Neuron (in vitro differentiated cells): ENCODE measurements around the gene NF1.
"Not testable (repeated sequence)": the region's sequence is repeated elsewhere in the genome, so short reads cannot be mapped to it uniquely, and the experiment has no call there.

Experiments used
- H2AFZ ChIP-seq: one replicate; pipeline ENCODE4 v1.6.1; 2013; ENCODE audit warnings: low read depth, mild to moderate bottlenecking, inconsistent platforms, low read length, moderate library complexity
- H3K27me3 ChIP-seq: one replicate; pipeline ENCODE4 v1.6.1; 2013; ENCODE audit warnings: low read length; ENCODE audit not compliant: insufficient read depth
- H3K36me3 ChIP-seq: one replicate; pipeline ENCODE4 v1.6.1; 2013; ENCODE audit warnings: low read length; ENCODE audit not compliant: insufficient read depth
- H3K4me1 ChIP-seq: one replicate; pipeline ENCODE4 v1.6.1; 2013; ENCODE audit warnings: low read length; ENCODE audit not compliant: insufficient read depth
- H3K4me3 ChIP-seq: 2 replicates; pipeline ENCODE4 v1.5.1; 2013; ENCODE audit warnings: mild to moderate bottlenecking, low read length, moderate library complexity
- H3K9me3 ChIP-seq: one replicate; pipeline ENCODE4 v1.6.1; 2013; ENCODE audit warnings: low read length

The NF1 gene

DNA sequence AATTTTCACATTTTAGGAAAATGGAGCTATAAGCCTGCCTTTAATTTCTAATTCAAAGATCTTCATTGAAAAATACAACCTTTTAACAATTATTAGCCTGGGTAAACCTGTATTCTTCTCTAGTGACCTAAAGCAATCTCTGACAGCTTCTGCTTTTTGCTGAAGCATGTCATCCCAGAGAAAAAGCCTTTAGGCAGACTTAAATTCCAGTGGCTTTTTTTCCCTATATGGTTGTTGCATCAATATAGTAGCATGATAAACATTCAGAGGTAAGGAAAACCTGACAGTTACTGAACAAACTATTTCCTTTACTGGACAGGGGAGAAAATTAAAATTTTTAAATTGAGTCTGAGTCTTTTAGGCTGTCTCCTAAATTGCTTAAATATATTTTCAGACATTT is 234.4 kb downstream of the NF1 start:
- H3K36me3 ChIP-seq, result peaks cover 39% of the 10 kb centered on the region
- H3K9me3 ChIP-seq, result no peaks in the 10 kb centered on the region
- H3K4me1 ChIP-seq, result no peaks in the 10 kb centered on the region
- no peaks in the 10 kb centered on the region for H3K27me3 ChIP-seq
- no peak overlapping the region for H2AFZ ChIP-seq
- H3K4me3 ChIP-seq, result no peak overlapping the region

DNA sequence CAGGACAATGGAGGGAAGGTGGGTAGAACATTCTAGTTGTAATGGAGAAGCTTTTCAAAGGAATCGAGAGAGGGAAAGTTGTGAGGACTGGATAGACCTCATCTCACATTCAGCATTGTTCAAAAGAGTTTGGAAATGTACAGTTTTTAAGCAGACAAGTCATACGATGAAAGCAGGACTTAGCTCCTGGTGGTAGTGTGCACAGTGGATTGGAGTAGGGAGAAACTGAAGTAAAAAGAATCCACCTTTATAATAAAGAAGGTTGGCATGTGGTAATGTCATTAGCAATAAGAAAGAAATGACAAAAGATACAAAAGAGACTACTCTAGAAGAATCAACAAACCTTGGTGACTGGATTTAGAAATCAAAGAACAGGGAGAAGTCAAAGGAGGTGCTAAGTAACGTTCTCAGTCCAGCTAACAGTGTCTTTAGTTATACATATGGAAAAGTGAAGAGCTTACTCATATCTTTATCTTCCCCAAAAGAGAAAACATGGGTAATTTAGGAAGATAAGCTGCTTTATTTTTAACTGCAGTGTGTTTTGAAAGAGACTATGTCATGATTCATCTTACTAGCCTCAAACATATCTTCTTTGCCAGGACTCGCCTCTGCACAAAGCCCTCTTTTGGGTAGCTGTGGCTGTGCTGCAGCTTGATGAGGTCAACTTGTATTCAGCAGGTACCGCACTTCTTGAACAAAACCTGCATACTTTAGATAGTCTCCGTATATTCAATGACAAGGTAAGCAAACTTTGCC is 245.3 kb downstream of the NF1 start:
- Histone ChIP-seq H3K36me3 (peaks cover 65% of the 10 kb centered on the region), H3K27me3 (no peaks in the 10 kb centered on the region), H3K9me3 (no peaks in the 10 kb centered on the region), H3K4me3 (no peak overlapping the region), H3K4me1 (no peaks in the 10 kb centered on the region), H2AFZ (no peak overlapping the region)

DNA sequence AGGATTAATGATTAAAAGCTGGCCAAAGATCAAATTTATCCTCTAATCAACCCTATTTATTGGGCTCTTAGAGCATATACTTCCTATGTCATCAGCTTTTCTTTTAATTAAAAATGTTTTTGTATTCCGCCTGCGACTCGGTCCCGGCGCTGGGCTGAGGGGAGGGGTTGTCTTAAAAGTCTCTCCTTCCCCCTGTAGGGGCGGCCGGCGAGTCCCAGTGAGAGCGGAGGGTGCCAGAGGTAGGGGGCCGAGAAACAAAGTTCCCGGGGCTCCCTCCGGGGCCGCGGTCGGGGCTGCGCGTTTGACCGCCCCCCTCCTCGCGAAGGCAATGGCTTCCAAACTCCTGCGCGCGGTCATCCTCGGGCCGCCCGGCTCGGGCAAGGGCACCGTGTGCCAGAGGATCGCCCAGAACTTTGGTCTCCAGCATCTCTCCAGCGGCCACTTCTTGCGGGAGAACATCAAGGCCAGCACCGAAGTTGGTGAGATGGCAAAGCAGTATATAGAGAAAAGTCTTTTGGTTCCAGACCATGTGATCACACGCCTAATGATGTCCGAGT is 250.5 kb downstream of the NF1 start:
- H3K4me3 ChIP-seq, H3K27me3 ChIP-seq, H3K4me1 ChIP-seq, H3K9me3 ChIP-seq, H2AFZ ChIP-seq: not testable (repeated sequence)
- peaks cover 48% of the 10 kb centered on the region for H3K36me3 ChIP-seq

DNA sequence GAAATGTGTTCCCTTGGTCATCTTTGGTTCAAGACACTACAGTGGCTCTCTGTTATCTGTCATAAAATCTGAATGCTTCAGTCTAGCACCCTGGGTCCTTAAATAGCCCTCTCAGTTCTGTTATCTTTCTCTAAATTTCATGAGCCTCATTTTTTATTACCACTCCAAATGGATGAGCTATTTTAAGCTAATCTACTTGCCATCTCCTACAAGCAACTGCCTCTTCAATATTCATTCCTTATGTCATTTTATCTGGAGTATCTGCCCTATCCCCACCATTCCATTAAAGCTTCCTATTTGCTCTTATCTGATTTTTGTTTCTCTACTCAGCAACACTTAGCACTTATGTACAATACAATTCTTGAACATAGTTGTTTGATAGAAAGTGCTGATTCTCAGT is 254.7 kb downstream of the NF1 start:
- H3K4me1 ChIP-seq, result no peaks in the 10 kb centered on the region
- H3K4me3 ChIP-seq, result no peak overlapping the region
- H3K36me3 ChIP-seq, result peaks cover 50% of the 10 kb centered on the region
- H3K27me3 ChIP-seq, result no peaks in the 10 kb centered on the region
- no peaks in the 10 kb centered on the region for H3K9me3 ChIP-seq
- H2AFZ ChIP-seq, result no peak overlapping the region

DNA sequence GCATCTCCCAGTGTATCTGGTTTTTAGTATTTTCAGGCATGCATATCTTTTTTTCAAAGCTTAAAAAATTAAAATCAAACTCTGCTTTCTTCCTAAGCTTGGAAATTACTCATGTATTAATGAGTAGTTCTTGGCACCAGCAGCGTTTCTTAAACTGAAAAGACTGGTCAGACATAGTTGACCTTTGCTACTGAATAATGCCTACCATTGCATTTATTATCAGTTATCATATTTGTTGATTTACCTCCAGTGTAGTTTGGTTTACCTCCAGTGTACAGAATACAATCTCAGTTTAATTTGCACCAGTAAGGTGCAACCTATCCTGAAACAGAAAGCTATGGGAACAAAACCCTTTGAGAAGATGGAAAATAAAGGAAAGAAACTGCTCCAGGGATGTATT is 261.2 kb downstream of the NF1 start:
- H2AFZ ChIP-seq, result no peak overlapping the region
- H3K27me3 ChIP-seq, result no peaks in the 10 kb centered on the region
- H3K4me3 ChIP-seq, result no peak overlapping the region
- peaks cover 65% of the 10 kb centered on the region for H3K36me3 ChIP-seq
- no peaks in the 10 kb centered on the region for H3K4me1 ChIP-seq
- H3K9me3 ChIP-seq, result no peaks in the 10 kb centered on the region

DNA sequence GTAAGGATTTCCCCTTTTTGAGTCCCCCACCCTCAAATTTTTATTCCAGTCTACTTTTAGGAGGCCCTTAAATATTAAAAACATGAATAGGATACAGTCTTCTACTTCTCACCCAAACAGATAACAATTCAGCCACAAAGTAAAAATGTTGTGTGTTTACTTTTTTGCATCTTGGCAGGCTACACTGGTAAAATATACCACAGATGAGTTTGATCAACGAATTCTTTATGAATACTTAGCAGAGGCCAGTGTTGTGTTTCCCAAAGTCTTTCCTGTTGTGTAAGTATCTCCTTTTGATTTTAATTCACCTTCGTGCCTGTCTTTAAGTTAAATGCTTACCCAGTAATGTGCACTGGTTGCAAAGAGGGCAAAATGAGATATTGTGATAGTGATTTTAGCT is 262.3 kb downstream of the NF1 start:
- Histone ChIP-seq H3K27me3 (no peaks in the 10 kb centered on the region), H3K4me3 (no peak overlapping the region), H2AFZ (no peak overlapping the region), H3K9me3 (no peaks in the 10 kb centered on the region), H3K36me3 (peaks cover 71% of the 10 kb centered on the region), H3K4me1 (no peaks in the 10 kb centered on the region)

DNA sequence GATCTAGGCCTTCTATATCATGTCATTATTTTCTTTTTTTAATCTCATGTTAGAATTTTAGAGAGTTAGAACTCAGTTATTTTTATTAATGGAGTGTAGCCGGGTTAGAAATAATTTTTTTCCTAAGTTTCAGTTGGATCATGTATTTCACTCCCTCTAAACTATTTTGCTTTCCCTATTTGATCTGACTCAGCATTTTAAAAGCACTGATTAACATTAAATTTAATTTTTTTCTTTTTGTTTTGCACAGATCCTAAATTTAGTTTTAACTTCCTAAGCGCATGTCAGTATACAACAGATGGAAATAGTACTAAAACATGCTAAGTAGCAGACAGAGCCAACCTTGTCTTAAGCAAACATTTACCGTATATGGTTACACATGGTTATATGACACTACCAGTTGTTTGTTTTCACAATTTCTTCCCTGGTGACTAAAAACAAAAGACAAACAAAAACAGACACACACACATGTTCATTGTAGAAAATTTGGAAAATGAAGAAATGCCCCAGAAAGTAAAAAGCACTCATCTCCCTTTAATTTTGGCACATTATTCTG is 263.1 kb downstream of the NF1 start:
- Histone ChIP-seq H3K36me3 (peaks cover 69% of the 10 kb centered on the region), H3K9me3 (no peaks in the 10 kb centered on the region), H3K27me3 (no peaks in the 10 kb centered on the region), H2AFZ (no peak overlapping the region), H3K4me1 (no peaks in the 10 kb centered on the region), H3K4me3 (no peak overlapping the region)

DNA sequence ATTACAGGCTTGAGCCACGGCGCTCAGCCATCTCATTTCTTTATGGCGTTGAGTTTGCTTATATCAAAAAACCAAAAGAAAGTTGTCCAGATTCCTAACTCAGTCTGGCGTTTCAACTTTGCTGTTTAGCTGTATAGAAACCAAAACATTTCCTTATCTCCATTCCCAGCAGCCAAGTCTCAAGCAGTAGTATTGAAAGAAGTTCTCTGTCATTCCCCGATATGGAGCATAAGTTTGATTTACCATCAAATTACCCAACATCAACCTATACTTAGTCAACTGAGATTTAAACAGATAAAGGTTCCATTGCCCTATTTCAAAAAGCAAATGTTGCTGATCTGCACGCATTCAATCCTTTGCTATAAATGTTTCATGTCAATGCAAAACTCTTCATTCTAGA is 269.2 kb downstream of the NF1 start:
- Histone ChIP-seq H2AFZ (no peak overlapping the region), H3K9me3 (no peaks in the 10 kb centered on the region), H3K27me3 (no peaks in the 10 kb centered on the region), H3K4me3 (no peak overlapping the region), H3K4me1 (no peaks in the 10 kb centered on the region), H3K36me3 (peaks cover 57% of the 10 kb centered on the region)

DNA sequence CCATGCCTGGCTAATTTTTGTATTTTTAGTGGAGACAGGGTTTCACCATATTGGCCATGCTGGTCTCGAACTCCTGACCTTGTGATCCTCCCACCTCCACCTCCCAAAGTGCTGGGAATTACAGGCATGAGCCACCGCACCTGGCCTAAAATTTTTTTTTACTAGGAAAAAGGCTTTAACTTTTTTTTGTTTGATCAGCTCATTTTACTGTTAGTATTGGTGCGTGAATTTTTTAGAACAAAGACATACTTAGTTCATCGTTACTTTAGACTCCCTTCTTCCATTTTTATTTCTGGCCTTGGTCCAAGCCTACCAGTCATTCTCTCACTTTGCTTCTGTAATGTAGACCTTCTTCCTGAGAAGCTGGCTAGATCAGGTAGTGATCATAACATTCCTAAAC is 271.3 kb downstream of the NF1 start:
- H3K4me1 ChIP-seq, result no peaks in the 10 kb centered on the region
- H3K9me3 ChIP-seq, result no peaks in the 10 kb centered on the region
- H3K27me3 ChIP-seq, result no peaks in the 10 kb centered on the region
- no peak overlapping the region for H2AFZ ChIP-seq
- H3K4me3 ChIP-seq, result no peak overlapping the region
- H3K36me3 ChIP-seq, result peaks cover 41% of the 10 kb centered on the region

DNA sequence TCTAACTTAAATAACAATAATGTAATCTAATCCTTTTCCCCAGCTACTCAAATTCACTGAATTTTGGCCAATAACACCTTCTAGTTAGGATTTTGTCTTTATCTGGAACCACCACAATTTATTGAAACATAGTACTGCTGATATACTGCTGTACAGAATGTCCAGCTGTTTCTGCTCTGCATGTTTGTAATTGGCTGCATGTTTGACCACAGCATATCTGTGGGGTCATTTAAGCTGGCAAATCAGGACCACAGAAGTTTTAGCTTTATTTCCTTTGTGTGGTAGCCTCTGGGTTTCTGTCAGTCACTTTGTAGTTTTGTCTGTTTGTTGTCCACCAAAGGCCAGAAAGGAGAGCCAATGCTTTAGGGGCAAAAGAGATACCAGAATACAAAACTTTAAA is 274.5 kb downstream of the NF1 start:
- no peak overlapping the region for H3K4me3 ChIP-seq
- H3K36me3 ChIP-seq, result peaks cover 37% of the 10 kb centered on the region
- H3K27me3 ChIP-seq, result no peaks in the 10 kb centered on the region
- no peak overlapping the region for H2AFZ ChIP-seq
- no peaks in the 10 kb centered on the region for H3K9me3 ChIP-seq
- H3K4me1 ChIP-seq, result no peaks in the 10 kb centered on the region

DNA sequence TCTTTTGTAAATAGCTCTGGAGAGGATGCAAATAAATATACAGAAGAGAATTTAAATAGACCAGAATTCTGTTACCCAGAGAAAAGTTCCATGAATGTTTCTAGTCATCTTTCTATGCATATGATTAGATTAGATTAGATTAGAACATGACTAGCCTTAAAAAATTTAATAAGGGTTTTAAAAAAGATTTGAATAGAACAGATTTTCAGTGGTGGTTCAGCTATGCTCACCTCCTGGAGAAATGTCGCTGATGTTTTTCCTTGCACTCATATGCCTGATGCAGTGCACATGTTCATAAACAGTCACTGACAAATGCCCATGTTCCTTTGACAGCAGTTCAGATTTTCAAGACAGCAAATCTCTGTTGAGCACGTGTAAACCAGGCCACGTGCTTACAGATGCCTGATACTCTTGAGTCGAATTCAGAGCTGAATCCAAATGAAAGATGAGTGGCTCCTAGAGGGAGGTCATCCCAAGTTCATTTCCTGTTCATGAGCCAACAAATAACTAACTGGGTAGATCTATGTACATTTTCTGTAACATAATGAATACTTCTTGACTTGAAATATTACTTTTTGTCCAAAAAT is 276.8 kb downstream of the NF1 start:
- H2AFZ ChIP-seq, result no peak overlapping the region
- no peaks in the 10 kb centered on the region for H3K27me3 ChIP-seq
- H3K4me1 ChIP-seq, result no peaks in the 10 kb centered on the region
- no peaks in the 10 kb centered on the region for H3K9me3 ChIP-seq
- peaks cover 42% of the 10 kb centered on the region for H3K36me3 ChIP-seq
- no peak overlapping the region for H3K4me3 ChIP-seq

DNA sequence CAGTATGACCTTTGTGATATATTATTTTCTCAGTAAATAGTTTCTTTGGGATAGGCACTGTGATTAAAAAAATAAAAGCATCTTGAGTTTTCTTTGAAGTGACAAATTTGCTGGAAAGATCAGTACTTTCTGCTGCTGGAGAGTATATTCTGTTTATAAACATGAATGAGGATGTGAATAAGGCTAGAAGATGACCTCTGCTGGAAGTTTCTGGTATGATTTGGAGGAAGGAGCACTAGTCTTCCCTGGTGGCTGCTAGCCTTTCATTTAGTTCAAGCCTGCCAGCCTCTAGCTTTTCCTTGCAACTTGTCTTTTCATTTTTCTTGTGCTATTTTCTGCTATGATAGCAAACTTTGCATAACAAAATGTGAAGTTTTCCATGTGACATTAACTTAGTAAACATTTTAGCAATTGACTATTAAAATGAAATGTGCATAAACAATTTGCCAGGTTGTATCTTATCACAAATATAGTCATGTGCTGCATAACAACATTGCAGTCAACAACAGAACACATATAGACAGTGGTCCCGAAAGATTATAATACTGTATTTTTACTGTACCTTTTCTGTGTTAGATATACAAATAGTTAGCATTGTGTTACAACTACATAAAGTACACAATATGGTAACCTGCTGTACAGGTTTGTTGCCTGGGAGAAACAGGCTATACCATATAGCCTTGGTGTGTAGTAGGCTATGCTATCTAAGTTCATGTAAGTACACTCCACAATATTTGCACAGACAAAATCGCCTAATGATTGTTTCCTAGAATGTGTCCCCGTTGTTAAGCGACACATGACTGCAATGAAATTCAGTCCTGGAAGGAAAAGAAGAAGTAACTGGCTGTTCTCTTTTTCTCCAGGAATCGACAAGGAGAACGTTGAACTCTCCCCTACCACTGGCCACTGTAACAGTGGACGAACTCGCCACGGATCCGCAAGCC is 278.6 kb downstream of the NF1 start:
- Histone ChIP-seq H3K4me3 (no peak overlapping the region), H3K27me3 (no peaks in the 10 kb centered on the region), H3K9me3 (no peaks in the 10 kb centered on the region), H2AFZ (no peak overlapping the region), H3K36me3 (peaks cover 37% of the 10 kb centered on the region), H3K4me1 (peaks cover 1% of the 10 kb centered on the region)

DNA sequence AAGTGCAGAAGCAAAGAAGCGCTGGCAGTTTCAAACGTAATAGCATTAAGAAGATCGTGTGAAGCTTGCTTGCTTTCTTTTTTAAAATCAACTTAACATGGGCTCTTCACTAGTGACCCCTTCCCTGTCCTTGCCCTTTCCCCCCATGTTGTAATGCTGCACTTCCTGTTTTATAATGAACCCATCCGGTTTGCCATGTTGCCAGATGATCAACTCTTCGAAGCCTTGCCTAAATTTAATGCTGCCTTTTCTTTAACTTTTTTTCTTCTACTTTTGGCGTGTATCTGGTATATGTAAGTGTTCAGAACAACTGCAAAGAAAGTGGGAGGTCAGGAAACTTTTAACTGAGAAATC is 279.3 kb downstream of the NF1 start:
- Histone ChIP-seq H3K4me3 (no peak overlapping the region), H3K36me3 (peaks cover 35% of the 10 kb centered on the region), H3K27me3 (no peaks in the 10 kb centered on the region)

More for the DNA sequence above, 279.3 kb downstream of the NF1 start:
- Histone ChIP-seq H2AFZ (no peak overlapping the region), H3K9me3 (no peaks in the 10 kb centered on the region), H3K4me1 (peaks cover 4% of the 10 kb centered on the region)
